Measurements from ENCODE around the gene CLDN7. TPM values are rescaled to one million over a fixed set of nuclear protein-coding genes. Genes with fewer than 3 reads are reported as not detected.
A peak's percentile ranks its signal among the peaks of the same experiment; 100 is the strongest.

Gene CLDN7
- total RNA-seq, 1 donor from 2014 or later, result 0.99 TPM

DNA sequence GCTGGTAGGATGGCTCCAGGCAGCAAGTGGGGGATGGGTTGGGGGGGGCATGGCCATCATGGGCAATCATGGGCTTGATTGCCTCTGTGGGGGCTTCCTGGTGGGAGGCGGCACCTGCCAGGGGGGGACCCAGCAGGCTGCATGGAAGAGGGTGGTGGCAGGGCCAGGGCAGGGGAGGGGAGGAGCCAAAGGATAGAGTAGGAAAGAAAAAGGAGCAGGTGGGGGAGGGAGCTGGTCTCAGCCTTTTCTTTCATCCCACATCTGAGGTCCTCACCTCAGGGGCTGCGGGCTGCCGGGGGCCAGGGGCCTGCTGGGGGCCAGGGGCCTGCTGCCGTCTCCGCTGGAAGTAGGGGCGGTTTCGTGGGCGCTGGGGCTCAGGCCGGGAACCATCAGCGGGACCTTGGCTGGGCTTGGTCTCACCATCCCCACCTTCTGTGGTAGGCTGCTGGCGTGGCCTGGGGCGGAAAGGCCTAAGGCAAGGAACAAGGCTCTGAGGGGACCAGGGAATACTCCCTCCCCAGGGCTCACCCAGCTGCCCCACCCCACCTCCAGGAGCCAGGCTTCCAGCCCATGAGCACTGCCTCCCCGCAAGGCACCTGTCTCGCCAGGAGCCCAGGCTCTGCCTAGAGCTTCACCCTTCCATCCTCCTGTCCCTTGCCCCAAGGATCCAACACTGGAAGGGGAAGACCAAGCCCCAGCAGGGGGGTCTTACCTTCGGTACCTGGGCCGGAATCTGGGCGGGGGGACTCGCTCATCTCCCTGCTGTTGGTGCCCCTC is 27.2 kb upstream of the CLDN7 start:
- DNase-seq (ENCODE audit: low read depth in 2 of 2), result no peak

DNA sequence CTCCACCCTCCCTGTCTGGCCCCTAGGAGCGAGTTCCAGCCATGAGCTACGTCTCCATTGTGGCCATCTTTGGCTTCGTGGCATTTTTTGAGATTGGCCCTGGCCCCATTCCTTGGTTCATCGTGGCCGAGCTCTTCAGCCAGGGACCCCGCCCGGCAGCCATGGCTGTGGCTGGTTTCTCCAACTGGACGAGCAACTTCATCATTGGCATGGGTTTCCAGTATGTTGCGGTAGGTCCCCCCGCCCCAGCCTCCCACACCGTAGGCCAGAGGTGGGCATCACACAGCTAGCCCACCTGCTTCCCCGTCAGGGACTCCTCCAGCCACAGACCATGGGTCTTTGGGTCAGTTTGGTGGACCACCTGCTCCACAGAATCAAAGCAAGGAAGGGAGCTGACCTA is 23.4 kb upstream of the CLDN7 start:
- DNase-seq (ENCODE audit: low read depth in 2 of 2), result no peak

DNA sequence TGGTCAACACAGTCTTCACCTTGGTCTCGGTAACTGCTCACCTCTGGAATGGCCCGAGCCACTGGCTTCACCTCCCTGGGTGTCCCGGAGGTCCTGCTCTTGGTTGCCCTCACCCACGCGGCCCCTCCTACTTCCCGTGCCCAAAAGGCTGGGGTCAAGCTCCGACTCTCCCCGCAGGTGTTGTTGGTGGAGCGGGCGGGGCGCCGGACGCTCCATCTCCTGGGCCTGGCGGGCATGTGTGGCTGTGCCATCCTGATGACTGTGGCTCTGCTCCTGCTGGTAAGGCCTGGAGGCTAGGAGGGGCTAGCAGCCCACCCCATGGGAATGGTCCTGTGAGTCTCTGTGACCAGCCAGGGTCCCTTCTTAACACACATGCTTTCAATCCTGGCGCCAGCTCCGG is 22.6 kb upstream of the CLDN7 start:
- no peak for DNase-seq (ENCODE audit: low read depth in 2 of 2)

GRCh38 chr17:7283471-7284216 is 21.4 kb upstream of the CLDN7 start:
- no peak for DNase-seq (ENCODE audit: low read depth in 2 of 2)

GRCh38 chr17:7282752-7283321 is 20.6 kb upstream of the CLDN7 start:
- DNase-seq (ENCODE audit: low read depth in 2 of 2), result peak in 1 of 2 donors; percentile 14

GRCh38 chr17:7281953-7282751 is 19.9 kb upstream of the CLDN7 start:
- DNase-seq (ENCODE audit: low read depth in 2 of 2), result peak in 1 of 2 donors; percentile 58

DNA sequence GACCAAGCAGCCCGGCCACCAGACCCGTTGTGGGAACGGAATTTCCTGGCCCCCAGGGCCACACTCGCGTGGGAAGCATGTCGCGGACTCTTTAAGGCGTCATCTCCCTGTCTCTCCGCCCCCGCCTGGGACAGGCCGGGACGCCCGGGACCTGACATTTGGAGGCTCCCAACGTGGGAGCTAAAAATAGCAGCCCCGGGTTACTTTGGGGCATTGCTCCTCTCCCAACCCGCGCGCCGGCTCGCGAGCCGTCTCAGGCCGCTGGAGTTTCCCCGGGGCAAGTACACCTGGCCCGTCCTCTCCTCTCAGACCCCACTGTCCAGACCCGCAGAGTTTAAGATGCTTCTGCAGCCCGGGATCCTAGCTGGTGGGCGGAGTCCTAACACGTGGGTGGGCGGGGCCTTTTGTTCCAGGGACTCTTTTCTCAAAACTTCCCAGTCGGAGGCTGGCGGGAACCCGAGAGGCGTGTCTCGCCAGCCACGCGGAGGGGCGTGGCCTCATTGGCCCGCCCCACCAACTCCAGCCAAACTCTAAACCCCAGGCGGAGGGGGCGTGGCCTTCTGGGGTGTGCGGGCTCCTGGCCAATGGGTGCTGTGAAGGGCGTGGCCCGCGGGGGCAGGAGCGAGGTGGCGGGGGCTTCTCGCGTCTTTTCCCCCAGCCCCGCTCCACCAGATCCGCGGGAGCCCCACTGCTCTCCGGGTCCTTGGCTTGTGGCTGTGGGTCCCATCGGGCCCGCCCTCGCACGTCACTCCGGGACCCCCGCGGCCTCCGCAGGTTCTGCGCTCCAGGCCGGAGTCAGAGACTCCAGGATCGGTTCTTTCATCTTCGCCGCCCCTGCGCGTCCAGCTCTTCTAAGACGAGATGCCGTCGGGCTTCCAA is 19.0 kb upstream of the CLDN7 start, which contains the start of gene SLC2A4:
Gene SLC2A4 (plus strand): TSS at position 645 of the 879 bp plus-strand sequence. CDS start 217 bp downstream, at position 862.
- peak; percentile 92 to 95 for DNase-seq (ENCODE audit: low read depth in 2 of 2)

DNA sequence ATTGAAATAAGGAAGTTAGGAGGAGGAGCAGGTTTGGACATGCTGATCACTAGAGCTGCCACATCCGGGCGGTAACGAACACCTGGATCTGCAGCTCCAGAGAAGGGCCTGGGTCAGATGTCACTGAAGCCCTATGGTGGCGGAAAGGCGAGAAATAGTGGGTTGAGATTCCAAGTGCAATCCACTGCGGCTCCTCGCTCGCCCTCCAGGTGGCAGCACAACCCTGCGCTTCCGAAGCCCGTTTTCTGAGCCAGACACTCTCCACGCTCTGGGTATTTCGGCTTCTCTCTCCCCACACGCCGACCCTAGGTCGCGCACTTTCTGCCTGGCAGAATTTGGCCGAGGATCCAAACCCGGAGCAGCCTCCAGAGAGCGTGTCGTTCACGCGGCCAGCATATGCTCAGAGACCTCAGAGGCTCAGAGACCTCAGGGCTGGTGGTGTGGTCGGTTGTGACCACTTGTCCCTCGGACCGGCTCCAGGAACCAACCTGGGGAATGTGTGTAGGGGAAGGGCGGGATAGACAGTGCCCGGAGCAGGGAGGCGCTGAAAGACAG is 18.3 kb upstream of the CLDN7 start:
- DNase-seq (ENCODE audit: low read depth in 2 of 2), result peak; percentile 78 to 85

- DNase-seq (ENCODE audit: low read depth in 2 of 2), result no peak
Measured at GRCh38 chr17:7279448-7279847, 17.2 kb upstream of the CLDN7 start.

DNA sequence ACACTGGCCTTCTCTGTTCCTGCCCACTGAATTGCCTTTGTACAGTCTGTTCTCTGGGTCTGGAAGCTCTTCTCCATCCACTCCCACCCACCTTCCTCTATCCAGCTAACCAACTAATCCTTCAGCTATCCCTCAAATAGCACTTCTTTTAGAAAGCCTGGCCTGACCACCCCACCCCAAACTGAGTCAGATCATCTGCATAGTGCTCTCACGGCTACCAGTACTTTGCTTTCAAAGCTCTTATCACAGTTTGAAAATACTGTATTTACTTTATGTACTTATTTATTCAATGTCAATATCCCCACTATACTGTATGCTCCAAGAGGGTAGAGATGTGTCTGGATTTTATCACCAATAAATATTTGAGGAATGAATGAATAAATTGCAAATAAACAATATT is 4.5 kb upstream of the CLDN7 start:
- DNase-seq (ENCODE audit: low read depth in 2 of 2), result no peak

GRCh38 chr17:7263801-7264078 is 1.5 kb upstream of the CLDN7 start:
- no peak for DNase-seq (ENCODE audit: low read depth in 2 of 2)

DNA sequence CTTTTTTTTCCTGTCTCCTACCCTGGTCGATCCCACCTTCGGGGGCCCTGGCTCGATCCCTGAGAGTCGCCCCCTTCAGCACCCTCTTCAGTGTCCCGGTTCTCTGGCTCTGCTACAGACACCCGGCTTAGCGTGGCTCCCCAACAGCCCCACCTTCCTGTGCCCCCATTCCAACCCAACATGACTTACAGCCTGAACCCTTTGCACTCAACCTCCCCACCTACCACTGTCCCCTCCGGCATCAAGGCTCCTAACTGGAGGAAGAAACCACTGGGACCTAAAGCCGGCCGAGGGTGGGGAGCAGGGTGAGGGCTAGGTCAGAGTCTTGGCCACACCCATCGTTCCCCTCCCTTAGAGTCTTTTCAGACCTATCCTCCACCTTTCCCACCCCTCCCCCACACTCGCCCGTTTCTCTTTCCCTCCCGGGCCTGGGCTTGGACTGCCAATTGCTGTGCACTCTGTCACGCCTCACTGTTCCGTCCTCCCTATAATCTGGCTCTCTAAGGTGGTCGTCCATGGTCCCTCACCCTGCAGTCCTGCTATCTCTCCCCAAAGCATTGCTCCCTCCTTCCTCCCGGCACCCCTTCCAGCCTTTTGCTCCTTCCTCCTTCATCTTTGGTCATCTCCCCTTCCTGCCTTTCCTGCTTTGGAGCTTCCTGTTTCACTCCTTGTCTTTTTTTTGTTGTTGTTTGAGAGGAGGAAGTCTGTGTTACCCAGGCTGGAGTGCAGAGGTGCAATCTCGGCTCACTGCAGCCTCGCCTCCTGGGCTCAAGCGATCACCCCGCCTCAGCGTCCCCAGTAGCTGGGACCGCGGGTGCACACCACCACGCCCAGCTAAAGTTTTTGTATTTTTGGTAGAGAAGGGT is 890 bp upstream of the CLDN7 start:
- no peak for DNase-seq (ENCODE audit: low read depth in 2 of 2)

DNA sequence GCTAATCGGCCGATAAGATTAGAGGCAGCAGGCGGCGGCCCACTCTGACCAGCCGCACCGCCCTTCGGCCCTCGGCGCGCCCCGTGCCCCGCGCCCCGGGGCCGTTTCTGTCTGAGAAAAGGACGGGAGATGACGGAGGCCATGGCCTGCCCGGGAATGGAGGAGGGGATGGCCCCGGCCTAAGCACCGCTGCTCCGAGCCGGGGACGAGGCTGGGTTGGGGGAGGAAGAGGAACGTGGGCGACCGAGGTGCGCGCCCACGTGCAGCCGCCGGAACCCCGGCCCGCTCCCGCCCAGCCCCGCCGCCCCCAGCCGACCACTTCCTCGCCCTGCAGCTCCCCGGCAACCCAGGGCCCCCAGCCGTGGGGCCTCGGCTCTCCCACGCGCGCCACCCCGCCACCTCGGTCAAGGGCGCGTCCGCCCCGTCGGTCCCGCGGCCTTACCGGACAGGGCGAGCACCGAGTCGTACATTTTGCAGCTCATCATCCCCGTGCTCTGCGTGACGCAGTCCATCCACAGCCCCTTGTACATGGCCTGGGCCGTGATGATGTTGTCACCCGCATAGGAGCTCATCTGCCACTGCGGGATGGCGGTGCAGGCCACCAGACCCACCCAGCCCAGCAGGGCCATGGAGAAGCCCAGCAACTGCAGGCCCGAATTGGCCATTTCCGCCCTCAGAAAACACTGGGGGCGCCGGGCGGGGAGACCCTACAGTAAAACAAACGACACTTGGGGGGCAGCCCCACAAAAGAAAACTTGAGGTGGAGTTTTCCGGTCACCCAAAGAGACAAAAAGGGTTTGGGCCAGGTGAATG is 693 bp downstream of the CLDN7 start:
- no peak for DNase-seq (ENCODE audit: low read depth in 2 of 2)

- no peak for DNase-seq (ENCODE audit: low read depth in 2 of 2)
Measured at GRCh38 chr17:7260651-7261378, 1.5 kb downstream of the CLDN7 start.

- DNase-seq (ENCODE audit: low read depth in 2 of 2), result no peak
Measured at GRCh38 chr17:7260151-7260550, 2.1 kb downstream of the CLDN7 start.

DNA sequence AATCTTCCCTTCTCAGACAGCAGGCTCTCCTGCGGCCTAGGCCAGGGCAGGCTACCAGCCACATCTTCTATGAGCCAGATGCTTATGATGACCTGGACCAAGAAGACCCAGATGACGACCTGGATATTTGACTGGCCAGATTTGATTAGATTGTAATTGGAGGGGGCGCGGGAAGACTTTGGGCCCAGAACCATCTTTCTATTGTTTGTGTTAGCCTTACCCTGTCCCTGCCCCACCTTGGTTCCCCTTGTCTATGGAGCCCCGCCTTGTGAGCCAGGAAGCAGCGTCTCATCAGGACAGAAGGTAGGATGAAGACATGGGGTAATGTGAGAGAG is 2.8 kb downstream of the CLDN7 start:
- no peak for DNase-seq (ENCODE audit: low read depth in 2 of 2)

DNA sequence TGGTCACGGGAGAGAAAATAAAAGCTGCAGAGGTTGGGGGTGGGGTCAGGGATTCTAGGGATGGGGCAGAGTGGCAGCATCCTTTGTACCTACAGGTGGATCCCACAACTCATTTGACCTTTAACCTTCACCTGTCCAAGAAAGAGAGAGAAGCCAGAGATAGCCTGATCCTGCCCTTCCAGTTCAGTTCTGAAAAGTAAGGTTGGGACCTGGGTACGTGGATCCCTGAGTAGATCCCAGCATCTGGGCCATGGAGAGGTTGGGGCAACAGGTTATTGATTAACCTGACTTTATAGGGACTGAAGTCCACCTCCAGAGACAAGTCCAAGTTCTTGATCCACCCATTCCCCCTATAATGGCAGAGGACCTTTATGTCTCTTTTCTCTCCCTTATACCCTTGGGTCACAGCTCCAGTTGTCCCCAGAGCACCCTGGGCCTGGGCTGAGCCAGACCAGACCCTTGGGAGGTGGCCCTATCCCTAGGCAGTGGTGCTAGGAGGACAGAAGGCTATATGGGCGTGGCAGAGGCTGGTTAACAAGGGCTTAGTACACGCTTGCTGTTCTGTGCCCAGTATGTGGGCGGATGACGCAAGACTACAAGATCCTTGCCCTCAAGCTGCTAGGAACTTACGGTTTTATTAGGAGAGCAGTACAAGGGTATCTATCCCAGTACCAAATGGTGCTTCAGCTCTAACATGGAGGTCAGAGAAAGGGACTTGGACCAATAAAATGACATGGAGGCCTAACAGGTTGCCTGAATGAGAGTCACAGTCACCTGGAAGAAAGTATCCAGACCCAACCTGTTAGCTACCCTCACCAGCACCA is 3.3 kb downstream of the CLDN7 start:
- DNase-seq (ENCODE audit: low read depth in 2 of 2), result no peak
